Osteocyte (in vitro differentiated cells): ENCODE measurements around the gene GPC3. TPM values are rescaled to one million over a fixed set of nuclear protein-coding genes. Genes with fewer than 3 reads are reported as not detected.

Source experiments
- DNase-seq: peaks from one replicate; pipeline ENCODE4 v3.0.0; 2021; ENCODE audit warnings: mixed read lengths; ENCODE audit not compliant: unreplicated experiment; ENCODE audit errors: extremely low spot score
- H3K27ac Mint-ChIP-seq: one replicate; pipeline ENCODE4 v1.8.0; 2021; ENCODE audit warnings: mild to moderate bottlenecking, mixed read lengths; ENCODE audit not compliant: unreplicated experiment
- H3K27me3 Mint-ChIP-seq: one replicate; pipeline ENCODE4 v1.8.0; 2021; ENCODE audit warnings: mixed read lengths; ENCODE audit not compliant: unreplicated experiment
- H3K36me3 Mint-ChIP-seq: one replicate; pipeline ENCODE4 v1.8.0; 2021; ENCODE audit warnings: mixed read lengths; ENCODE audit not compliant: unreplicated experiment
- H3K4me1 Mint-ChIP-seq: one replicate; pipeline ENCODE4 v1.8.0; 2021; ENCODE audit warnings: mixed read lengths; ENCODE audit not compliant: unreplicated experiment
- H3K4me3 Mint-ChIP-seq: one replicate; pipeline ENCODE4 v1.8.0; 2021; ENCODE audit warnings: mild to moderate bottlenecking, moderate library complexity, mixed read lengths; ENCODE audit not compliant: unreplicated experiment
- H3K9me3 Mint-ChIP-seq: one replicate; pipeline ENCODE4 v1.8.0; 2021; ENCODE audit warnings: mixed read lengths; ENCODE audit not compliant: unreplicated experiment
- total RNA-seq: library from RNA; stranded (reverse); gene quantifications from 2 replicates; pipeline ENCODE4 v1.2.1, GENCODE V29; 2021
- TF ChIP-seq, protein P1 (sequence below): fragments of 200-600 bp; sonication (generic); IDR thresholded peaks from 2 replicates; pipeline ENCODE4 v1.5.0; 2021; ENCODE audit warnings: antibody characterized with exemption, mild to moderate bottlenecking, moderate library complexity

The GPC3 gene
- total RNA-seq, 1 donor from 2014 or later, result 19.6 TPM

DNA sequence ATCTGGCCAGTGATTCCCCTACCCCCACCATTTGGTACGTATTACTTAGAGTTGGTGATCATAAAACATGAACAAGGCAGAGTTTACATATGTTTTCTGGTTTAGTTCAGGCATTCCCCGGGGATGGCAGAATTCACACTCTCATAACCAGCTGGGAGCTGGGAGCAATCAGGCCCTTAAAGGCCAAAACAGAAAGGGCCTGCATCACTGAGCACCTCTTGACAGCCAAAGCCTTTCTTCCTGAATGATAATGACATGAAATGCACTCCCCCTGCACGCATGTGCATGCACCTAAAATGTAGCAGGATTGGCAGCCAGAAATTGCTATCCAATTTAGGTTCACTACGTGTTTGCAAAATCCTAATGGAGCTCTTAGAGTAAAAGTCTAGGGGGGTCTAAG lies 235.4 kb downstream of the GPC3 start:
- Mint-ChIP-seq H3K4me1 (peaks cover 21% of the 10 kb centered on the region), H3K4me3 (no peak overlapping the region), H3K27ac (no peak overlapping the region), H3K9me3 (no peaks in the 10 kb centered on the region), H3K36me3 (no peaks in the 10 kb centered on the region), H3K27me3 (no peaks in the 10 kb centered on the region)
- TF ChIP-seq, protein P1, sequence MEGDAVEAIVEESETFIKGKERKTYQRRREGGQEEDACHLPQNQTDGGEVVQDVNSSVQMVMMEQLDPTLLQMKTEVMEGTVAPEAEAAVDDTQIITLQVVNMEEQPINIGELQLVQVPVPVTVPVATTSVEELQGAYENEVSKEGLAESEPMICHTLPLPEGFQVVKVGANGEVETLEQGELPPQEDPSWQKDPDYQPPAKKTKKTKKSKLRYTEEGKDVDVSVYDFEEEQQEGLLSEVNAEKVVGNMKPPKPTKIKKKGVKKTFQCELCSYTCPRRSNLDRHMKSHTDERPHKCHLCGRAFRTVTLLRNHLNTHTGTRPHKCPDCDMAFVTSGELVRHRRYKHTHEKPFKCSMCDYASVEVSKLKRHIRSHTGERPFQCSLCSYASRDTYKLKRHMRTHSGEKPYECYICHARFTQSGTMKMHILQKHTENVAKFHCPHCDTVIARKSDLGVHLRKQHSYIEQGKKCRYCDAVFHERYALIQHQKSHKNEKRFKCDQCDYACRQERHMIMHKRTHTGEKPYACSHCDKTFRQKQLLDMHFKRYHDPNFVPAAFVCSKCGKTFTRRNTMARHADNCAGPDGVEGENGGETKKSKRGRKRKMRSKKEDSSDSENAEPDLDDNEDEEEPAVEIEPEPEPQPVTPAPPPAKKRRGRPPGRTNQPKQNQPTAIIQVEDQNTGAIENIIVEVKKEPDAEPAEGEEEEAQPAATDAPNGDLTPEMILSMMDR, result no peak
- no peak for DNase-seq

DNA sequence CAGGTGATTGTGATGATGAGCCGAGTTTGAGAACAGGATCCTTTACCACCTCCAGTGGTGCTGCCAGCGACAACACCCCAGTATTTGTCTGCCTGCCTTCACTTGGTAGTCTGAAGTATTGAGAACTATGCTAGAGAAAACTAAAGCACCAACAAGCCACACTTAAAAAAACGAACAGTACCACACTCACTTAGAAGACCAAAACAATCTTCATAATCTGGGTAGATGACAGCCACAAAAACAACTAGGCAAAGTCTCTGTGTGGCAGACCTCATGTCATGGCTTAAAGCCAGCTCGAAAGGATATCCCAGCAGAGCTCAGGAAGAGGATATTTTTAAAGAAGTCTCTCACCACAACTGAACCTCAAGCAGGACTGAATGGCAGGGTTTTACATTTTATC lies 236.0 kb downstream of the GPC3 start:
- H3K27ac Mint-ChIP-seq, result peak overlapping the region; percentile 5
- no peak for DNase-seq
- TF ChIP-seq, protein P1, result no peak
- no peak overlapping the region for H3K4me3 Mint-ChIP-seq
- H3K27me3 Mint-ChIP-seq, result no peaks in the 10 kb centered on the region
- H3K4me1 Mint-ChIP-seq, result peaks cover 21% of the 10 kb centered on the region
- no peaks in the 10 kb centered on the region for H3K36me3 Mint-ChIP-seq
- H3K9me3 Mint-ChIP-seq, result no peaks in the 10 kb centered on the region

DNA sequence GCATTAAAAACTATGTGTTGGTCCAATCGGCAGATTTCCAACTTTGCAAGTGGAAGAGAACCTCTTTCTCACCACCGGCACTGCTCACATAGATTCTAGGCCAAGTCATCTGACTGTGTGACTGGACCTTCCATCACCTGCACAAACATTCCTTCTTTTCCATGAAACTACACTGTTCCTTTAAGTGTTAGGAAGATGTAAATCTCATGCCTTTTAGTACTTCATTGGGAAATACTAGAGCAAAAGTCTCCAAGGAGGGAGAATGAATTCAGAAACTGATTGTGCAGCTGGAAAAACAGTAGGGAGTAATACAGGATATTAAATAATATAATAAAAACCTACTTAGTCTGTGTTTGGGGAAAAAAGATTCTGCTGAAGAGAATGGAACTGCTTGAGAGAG lies 238.2 kb downstream of the GPC3 start:
- TF ChIP-seq, protein P1, result no peak
- peaks cover 21% of the 10 kb centered on the region for H3K4me1 Mint-ChIP-seq
- no peaks in the 10 kb centered on the region for H3K9me3 Mint-ChIP-seq
- no peaks in the 10 kb centered on the region for H3K36me3 Mint-ChIP-seq
- DNase-seq, result no peak
- no peak overlapping the region for H3K27ac Mint-ChIP-seq
- no peaks in the 10 kb centered on the region for H3K27me3 Mint-ChIP-seq
- no peak overlapping the region for H3K4me3 Mint-ChIP-seq

DNA sequence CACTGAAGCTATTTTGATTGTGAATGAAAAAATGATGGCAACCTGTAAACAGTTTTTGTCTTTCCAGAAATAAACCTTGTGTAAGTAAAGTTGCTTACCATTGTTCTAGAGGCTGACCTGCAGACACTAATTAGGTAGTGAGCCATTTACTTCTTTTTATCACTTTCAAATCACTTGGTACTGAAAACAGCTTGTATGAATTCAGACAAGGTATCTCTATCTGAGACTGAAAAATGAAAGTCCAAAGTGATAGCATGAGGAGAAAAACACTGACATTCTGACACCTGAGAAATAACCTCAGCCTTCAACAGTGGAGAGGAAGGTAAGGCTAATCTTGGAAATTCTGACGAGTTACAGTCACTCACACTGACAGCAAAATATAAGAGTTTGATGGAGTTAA lies 238.8 kb downstream of the GPC3 start:
- H3K4me1 Mint-ChIP-seq, result peaks cover 21% of the 10 kb centered on the region
- no peaks in the 10 kb centered on the region for H3K36me3 Mint-ChIP-seq
- no peaks in the 10 kb centered on the region for H3K27me3 Mint-ChIP-seq
- H3K4me3 Mint-ChIP-seq, result no peak overlapping the region
- H3K27ac Mint-ChIP-seq, result no peak overlapping the region
- DNase-seq, result no peak
- no peaks in the 10 kb centered on the region for H3K9me3 Mint-ChIP-seq
- TF ChIP-seq, protein P1, result no peak

DNA sequence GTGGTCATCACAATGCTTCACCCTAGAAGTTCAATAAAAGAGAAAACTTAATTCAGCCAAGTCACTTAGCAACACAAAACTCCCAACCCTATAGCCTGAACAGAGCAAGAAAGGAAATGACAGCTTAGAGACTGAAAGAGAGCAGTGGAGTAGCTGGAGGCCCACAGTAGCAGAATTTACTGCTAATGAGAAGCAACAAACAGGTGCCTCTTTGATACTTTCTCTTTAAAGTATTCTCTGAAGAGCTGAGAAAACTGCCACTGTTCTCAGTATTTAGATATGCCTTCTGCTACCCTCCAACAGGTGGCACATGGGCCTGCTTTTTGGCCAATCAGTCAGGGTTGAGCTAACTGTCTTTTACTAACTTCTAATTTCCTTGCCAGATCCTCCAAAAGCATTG lies 240.0 kb downstream of the GPC3 start:
- no peaks in the 10 kb centered on the region for H3K36me3 Mint-ChIP-seq
- no peak overlapping the region for H3K27ac Mint-ChIP-seq
- H3K4me1 Mint-ChIP-seq, result peaks cover 21% of the 10 kb centered on the region
- TF ChIP-seq, protein P1, result peak; percentile 17
- no peaks in the 10 kb centered on the region for H3K9me3 Mint-ChIP-seq
- DNase-seq, result no peak
- H3K4me3 Mint-ChIP-seq, result no peak overlapping the region
- H3K27me3 Mint-ChIP-seq, result no peaks in the 10 kb centered on the region
